Vagina (tissue), 2 donors: ENCODE results near the gene ENTPD8.

Experiments
- CTCF ChIP-seq, 3 experiments: fragments of 450-650 bp in 2 of 3; fragments of 200-600 bp in 1 of 3; sonication (generic) in 1 of 3; IDR thresholded peaks; one replicate each; pipeline ENCODE4 v1.5.1; 2017 to 2019; ENCODE audit warnings: antibody characterized with exemption in 3 of 3, mild to moderate bottlenecking in 2 of 3, moderate library complexity in 2 of 3
- POLR2AphosphoS5 ChIP-seq, 2 donors: sonication (generic); formaldehyde crosslinking; IDR thresholded peaks; one replicate each; pipeline ENCODE4 v1.9.0; 2017; ENCODE audit warnings: antibody characterized with exemption in 2 of 2, mild to moderate bottlenecking in 2 of 2, low read depth in 1 of 2; ENCODE audit not compliant: insufficient read depth in 1 of 2

- TF ChIP-seq CTCF (IDR thresholded peaks at IDR 0.05) (no peak), POLR2AphosphoS5 (IDR thresholded peaks at IDR 0.05; ENCODE audit: insufficient read depth in 1 of 2, low read depth in 1 of 2) (no peak)
These were observed 21.3 kb upstream of the ENTPD8 start for GRCh38 chr9:137462396-137462985.
